PC-3 (cell line): ENCODE data around the gene GTF2F2.

ENCODE experiments used
- EZH2phosphoT487 ChIP-seq: fragments of 300-600 bp; sonication (generic); IDR thresholded peaks from 2 replicates; pipeline ENCODE4 v1.6.1; 2018; ENCODE audit warnings: mild to moderate bottlenecking, antibody characterized with exemption, low read length, borderline replicate concordance
- TF ChIP-seq, protein P1 (sequence below): fragments of 300-600 bp; sonication (generic); conservative IDR thresholded peaks from 2 replicates; pipeline ENCODE4 v1.5.1; 2017; ENCODE audit warnings: antibody characterized with exemption, low read depth, mild to moderate bottlenecking, low read length

DNA sequence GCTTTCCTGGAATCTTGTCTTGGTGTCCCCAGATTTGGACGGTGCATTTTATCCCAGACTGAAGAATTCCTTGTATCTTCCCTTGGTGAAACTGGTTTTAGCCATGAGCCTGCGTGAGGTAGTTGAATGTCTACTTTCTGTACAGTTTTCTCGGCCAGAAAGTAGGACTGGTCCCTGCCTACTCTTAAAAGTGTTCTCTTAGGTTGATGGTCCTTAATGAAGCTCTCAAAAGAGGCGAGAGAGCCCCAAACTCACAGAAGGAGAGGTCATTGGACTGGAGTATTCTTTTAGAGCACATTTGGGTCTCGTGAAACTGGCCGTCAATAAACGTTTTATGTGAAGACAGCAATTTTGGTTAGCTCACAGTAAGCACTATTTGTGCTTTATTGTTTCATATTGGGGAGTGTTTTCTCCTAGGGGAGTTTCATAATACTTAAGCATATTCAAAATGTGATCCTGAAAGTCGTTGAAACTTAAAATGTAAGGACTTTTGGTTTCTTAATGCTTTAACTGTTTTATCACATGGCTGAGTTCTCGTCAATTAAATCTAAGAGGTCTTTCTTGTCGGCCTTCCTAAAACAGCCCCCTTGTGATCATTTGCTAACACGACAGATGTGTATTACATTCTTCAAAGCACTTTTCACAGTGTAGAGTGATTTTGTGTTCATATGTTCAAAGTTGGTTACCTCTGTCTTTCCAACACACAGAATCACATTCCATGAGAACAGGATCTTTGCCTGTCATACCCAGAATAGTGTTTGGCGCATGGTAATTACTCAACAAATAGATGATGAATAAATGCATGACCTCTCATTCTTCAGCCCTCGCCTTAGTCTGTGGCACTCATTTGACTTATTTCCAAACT, 889 bp downstream of the GTF2F2 start:
- TF ChIP-seq, protein P1, sequence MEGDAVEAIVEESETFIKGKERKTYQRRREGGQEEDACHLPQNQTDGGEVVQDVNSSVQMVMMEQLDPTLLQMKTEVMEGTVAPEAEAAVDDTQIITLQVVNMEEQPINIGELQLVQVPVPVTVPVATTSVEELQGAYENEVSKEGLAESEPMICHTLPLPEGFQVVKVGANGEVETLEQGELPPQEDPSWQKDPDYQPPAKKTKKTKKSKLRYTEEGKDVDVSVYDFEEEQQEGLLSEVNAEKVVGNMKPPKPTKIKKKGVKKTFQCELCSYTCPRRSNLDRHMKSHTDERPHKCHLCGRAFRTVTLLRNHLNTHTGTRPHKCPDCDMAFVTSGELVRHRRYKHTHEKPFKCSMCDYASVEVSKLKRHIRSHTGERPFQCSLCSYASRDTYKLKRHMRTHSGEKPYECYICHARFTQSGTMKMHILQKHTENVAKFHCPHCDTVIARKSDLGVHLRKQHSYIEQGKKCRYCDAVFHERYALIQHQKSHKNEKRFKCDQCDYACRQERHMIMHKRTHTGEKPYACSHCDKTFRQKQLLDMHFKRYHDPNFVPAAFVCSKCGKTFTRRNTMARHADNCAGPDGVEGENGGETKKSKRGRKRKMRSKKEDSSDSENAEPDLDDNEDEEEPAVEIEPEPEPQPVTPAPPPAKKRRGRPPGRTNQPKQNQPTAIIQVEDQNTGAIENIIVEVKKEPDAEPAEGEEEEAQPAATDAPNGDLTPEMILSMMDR: peak; percentile 42
- no peak for TF ChIP-seq EZH2phosphoT487
